Measurements from ENCODE around the gene WDSUB1.
A peak's percentile ranks its signal among the peaks of the same experiment; 100 is the strongest.

Gene WDSUB1

GRCh38 chr2:159285929-159286708 is at the start of gene WDSUB1:
Gene WDSUB1, minus strand, starts transcription at chr2:159286703. Its CDS starts 3,634 bp downstream, at chr2:159283069.
- peak; percentile 8 to 20 for DNase-seq

- no peak for DNase-seq
Measured at GRCh38 chr2:159326569-159327255, 40.2 kb upstream of the WDSUB1 start.

- DNase-seq = no peak
Measured at GRCh38 chr2:159322419-159322818, 35.9 kb upstream of the WDSUB1 start.

GRCh38 chr2:159317392-159318088 is 31.0 kb upstream of the WDSUB1 start:
- no peak for DNase-seq

DNA sequence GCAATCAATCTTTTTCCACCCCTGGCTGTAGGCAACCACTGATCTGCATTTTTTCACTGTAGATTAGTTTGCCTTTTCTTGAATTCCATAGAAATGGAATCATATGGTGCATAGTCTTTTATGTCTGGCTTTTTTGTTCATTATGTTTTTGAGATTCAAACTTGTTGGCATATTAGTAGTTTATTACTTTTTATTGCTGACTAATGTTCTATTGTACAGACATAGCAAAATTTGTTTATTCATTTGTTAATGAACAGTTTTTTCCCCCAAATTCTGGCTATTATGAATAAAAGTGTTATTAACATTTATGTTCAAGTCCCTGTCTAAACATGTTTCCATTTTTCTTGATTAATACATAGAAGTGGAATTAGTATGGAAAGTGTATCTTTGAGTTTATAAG is 21.4 kb upstream of the WDSUB1 start:
- no peak for DNase-seq

DNA sequence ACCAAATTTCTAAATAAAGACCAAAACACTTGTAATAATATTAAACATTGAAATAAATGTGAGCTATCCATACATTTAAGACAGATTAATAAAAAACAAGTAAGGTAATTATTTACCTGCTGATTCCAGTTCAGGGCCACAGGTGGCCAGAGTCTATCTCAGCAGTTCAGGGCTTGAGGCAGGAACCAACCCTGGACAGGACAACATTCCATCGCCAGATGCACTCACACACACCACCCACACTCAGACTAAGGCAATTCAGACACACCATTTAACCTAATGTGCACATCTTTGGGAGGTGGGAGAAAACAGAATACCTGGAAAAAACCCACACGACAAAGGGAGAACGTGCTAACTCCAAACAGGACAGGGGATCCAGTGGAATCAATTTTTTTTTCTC is 14.1 kb upstream of the WDSUB1 start:
- DNase-seq = no peak

- DNase-seq = no peak
Measured at GRCh38 chr2:159298967-159299366, 12.5 kb upstream of the WDSUB1 start.

DNA sequence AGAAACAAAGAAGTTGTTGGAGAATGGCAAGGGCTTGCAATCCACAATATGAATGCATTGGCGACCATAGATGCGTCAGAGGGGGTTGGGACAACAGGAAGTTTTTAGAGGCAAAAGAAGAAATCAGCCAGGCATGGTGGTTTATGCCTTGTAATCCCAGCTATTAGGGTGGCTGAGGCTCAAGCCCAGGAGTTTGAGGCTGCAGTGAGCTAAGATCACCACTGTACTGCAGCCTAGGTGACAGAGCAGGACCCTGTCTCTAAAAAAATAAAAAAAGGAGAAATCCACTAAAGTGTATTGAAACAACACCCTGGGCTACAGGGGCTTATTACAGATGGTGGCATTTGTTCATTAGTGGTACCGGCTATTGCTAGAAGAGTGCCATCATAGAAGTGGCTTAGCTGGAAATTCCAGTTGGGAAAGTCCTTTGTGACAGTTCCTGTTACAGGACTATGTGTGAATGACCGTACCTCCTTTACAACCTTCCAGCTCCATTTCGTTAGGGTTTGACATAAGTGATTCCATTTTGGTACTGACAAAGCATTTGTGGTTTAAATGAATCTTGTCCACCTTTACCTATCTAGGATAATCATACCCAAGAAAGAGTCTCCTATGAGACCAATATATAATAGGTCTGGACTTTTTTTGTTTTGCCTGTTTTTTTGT is 10.7 kb upstream of the WDSUB1 start:
- no peak for DNase-seq

GRCh38 chr2:159292157-159292556 is 5.7 kb upstream of the WDSUB1 start:
- no peak for DNase-seq

- peak; percentile 18 to 37 for DNase-seq
Measured at GRCh38 chr2:159290289-159290907, 3.9 kb upstream of the WDSUB1 start.

GRCh38 chr2:159287733-159288132 is 1.2 kb upstream of the WDSUB1 start:
- DNase-seq = no peak

GRCh38 chr2:159286709-159287441 is 372 bp upstream of the WDSUB1 start:
- DNase-seq = peak; percentile 97

GRCh38 chr2:159285433-159285832 is 1.1 kb downstream of the WDSUB1 start:
- no peak for DNase-seq

- DNase-seq = no peak
Measured at GRCh38 chr2:159283529-159283928, 3.0 kb downstream of the WDSUB1 start.

DNA sequence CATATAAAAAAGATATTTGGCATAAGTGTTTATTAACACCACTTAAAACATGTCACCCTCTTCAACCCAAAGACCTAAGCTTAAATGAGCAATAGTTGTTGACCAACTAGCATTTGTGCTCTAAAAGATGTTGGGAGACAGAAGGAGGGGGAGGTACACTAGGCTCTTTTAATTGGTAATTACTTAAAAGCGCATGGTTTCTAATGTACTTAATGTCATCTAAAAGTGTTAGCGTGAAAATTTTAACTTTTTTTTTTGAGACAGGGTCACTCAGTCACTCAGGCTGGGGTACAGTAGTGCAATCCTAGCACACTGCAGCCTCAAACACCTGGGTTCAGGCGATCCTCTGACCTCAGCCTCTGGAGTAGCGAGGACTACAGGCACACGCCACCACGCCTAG is 5.5 kb downstream of the WDSUB1 start:
- DNase-seq = no peak

GRCh38 chr2:159279700-159280099 is 6.8 kb downstream of the WDSUB1 start:
- no peak for DNase-seq

GRCh38 chr2:159275111-159275510 is 11.4 kb downstream of the WDSUB1 start:
- no peak for DNase-seq

DNA sequence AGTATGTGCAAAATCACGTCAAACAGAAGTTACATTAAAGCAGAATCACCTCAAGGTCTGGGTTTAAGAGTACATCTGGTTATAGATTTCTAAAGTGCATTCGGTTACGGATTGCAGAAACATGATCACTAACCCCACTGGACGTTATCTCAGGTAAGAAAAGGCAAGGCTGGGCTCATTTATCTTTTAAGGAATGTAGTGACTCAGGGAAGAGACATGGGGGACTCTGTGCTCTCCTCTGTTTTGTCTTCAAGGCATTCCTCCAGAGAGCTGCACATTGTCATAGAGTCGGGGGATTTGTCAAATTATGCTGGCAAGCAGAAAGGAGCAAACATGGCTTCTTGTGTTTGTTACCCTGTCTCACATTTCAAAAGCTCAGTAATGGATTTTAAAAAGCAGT is 14.3 kb downstream of the WDSUB1 start:
- no peak for DNase-seq

GRCh38 chr2:159270744-159271379 is 15.6 kb downstream of the WDSUB1 start:
- DNase-seq = no peak

GRCh38 chr2:159267921-159268320 is 18.6 kb downstream of the WDSUB1 start:
- DNase-seq = no peak

DNA sequence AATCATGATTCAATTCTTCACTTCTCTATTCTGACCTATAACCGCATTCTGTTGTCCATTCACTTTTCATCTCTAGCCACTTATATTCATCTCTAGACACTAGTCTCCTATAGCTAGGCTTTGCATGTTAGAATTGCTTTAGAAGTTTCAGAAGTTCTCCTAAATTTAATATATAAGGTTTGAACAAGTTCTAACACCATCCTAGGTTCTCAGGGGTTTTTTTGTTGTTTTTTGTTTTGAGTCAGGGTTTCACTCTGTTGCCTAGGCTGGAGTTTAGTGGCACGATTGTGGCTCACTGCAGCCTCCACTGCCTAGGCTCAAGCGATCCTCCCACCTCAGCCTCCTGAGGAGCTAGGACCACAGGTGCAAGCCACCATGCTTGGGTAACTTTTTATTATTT is 19.9 kb downstream of the WDSUB1 start:
- DNase-seq = no peak

- no peak for DNase-seq
Measured at GRCh38 chr2:159265171-159265576, 21.3 kb downstream of the WDSUB1 start.
